Uterine smooth muscle cell (primary cell): ENCODE measurements around the gene TRIML1. TPM values are rescaled to one million over a fixed set of nuclear protein-coding genes. Genes with fewer than 3 reads are reported as not detected.

Experiments used
- total RNA-seq: library from RNA; depleted of rRNA; stranded (reverse); fragments of >200 nt; gene quantifications from 2 replicates; pipeline ENCODE4 v1.2.3, GENCODE V29; 2014

TRIML1 gene, protein sequence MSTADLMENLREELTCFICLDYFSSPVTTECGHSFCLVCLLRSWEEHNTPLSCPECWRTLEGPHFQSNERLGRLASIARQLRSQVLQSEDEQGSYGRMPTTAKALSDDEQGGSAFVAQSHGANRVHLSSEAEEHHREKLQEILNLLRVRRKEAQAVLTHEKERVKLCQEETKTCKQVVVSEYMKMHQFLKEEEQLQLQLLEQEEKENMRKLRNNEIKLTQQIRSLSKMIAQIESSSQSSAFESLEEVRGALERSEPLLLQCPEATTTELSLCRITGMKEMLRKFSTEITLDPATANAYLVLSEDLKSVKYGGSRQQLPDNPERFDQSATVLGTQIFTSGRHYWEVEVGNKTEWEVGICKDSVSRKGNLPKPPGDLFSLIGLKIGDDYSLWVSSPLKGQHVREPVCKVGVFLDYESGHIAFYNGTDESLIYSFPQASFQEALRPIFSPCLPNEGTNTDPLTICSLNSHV
- not detected in 2 replicates for total RNA-seq

DNA sequence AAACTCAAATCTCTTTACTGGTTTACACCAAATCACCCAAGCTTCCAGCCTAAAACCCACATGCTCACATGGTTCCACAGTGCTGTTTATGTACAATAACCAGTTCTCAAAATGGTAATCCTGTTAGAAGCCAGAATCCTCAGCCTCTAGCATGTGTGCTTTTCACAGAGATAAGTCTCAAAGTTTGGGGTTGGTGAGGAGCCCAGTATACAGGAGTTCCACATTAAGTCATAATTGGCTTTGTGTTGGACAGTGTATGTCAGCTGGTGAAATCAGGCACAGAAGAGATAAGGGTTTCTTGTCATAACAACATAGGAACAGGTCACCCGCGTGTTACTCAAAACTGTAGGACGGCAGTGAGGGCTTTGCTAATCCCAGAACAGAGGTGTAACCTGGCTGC is at the start of gene TRIML1:
TSS of gene TRIML1 (plus strand) at position 301 of the 400 bp plus-strand sequence. CDS start 118 bp downstream, outside the sequence.

DNA sequence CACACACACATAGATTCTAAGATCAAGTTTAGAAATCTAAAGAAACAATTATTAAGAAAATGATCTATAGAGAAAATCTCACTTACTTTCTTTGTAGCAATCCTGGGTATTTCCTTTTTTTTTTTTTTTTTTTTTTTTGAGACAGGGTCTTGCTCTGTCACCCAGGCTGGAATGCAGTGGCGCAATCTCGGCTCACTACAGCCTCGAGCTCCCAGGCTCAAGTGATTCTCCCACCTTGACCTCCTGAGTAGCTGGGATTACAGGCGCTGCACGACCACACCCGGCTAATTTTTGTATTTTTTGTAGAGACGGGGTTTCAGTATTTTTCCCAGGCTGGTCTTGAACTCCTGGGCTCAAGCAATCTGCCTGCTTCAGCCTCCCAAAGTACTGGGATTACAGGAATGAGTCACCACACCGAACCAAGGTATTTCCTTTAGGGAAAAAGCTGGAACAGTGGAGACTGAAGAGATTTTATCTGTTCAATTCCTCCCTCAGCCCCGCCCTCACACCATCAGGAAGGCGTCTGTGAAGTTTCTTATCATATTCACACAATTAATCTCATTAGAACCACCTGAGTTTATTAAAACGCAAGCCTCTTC is 30.0 kb upstream of the TRIML1 start, which contains the start of gene TRIML2:
TSS of gene TRIML2 (minus strand) at position 447 of the 599 bp plus-strand sequence. CDS start 4,235 bp downstream, outside the sequence.

Other genes starting within 250 kb of the TRIML1 start
- gene ZFP42, start 143.7 kb upstream of the TRIML1 start, total RNA-seq: not detected in 2 replicates
- not detected in 2 replicates for gene TRIML2, start 29.8 kb upstream of the TRIML1 start, total RNA-seq